WTC11 (cell line): ENCODE results near the gene PAF1.

Experiments
- TEAD4 ChIP-seq: sonication (generic); formaldehyde crosslinking; IDR thresholded peaks from 2 replicates; pipeline ENCODE4 v1.8.0; 2022; ENCODE audit warnings: mild to moderate bottlenecking, missing genetic modification reagents
- ZNF138 ChIP-seq: sonication (generic); formaldehyde crosslinking; conservative IDR thresholded peaks from 2 replicates; pipeline ENCODE4 v1.8.1; 2022; ENCODE audit warnings: mild to moderate bottlenecking, moderate library complexity, missing genetic modification reagents
- TF ChIP-seq, protein P1 (sequence below): sonication (generic); formaldehyde crosslinking; IDR thresholded peaks from 2 replicates; pipeline ENCODE4 v1.8.1; 2023; ENCODE audit warnings: mild to moderate bottlenecking, moderate library complexity, missing genetic modification reagents
- TF ChIP-seq, protein P2 (sequence below): fragments of 200-600 bp; IDR thresholded peaks from 2 replicates; pipeline ENCODE4 v1.8.0; 2022; ENCODE audit warnings: antibody characterized with exemption

DNA sequence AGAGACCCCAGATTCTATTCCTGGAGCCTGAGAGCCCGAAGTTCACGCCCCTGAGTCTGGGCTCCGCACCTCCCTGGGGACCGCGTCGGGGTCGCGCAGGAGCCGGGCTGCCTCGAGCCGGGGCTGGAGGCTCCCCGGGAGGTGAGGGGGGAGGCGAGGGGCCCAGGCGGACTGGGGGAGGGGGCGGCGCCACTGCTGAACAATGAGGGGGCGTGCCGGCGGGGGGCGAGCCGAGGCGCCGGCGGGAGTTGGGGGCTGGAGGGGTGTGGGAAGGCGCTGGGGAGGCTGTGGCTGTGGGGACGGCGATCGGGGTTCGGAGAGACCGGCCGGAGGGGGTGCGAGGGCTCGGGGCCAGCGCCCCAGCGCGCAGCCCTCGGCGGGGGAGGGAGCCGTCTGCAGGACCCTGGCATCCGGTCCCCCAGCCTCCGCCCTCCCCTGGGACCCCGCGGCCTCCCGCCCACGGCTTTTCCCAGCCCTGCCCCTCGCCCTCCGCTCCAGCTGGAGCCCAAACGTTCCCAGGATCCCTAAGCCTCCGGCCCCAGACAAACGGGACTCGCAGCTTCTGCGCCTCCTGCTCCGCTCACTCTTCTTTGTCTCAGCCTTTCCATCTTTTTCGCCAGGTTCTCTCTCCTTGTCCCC, 22.5 kb upstream of the PAF1 start:
- TF ChIP-seq, protein P1, sequence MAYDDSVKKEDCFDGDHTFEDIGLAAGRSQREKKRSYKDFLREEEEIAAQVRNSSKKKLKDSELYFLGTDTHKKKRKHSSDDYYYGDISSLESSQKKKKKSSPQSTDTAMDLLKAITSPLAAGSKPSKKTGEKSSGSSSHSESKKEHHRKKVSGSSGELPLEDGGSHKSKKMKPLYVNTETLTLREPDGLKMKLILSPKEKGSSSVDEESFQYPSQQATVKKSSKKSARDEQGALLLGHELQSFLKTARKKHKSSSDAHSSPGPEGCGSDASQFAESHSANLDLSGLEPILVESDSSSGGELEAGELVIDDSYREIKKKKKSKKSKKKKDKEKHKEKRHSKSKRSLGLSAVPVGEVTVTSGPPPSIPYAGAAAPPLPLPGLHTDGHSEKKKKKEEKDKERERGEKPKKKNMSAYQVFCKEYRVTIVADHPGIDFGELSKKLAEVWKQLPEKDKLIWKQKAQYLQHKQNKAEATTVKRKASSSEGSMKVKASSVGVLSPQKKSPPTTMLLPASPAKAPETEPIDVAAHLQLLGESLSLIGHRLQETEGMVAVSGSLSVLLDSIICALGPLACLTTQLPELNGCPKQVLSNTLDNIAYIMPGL (CRISPR knock-in tag): peak; percentile 2; the same call in 1 of the 2 replicates
- TF ChIP-seq ZNF138 (CRISPR knock-in tag) (no peak), TEAD4 (no peak)
- TF ChIP-seq, protein P2, sequence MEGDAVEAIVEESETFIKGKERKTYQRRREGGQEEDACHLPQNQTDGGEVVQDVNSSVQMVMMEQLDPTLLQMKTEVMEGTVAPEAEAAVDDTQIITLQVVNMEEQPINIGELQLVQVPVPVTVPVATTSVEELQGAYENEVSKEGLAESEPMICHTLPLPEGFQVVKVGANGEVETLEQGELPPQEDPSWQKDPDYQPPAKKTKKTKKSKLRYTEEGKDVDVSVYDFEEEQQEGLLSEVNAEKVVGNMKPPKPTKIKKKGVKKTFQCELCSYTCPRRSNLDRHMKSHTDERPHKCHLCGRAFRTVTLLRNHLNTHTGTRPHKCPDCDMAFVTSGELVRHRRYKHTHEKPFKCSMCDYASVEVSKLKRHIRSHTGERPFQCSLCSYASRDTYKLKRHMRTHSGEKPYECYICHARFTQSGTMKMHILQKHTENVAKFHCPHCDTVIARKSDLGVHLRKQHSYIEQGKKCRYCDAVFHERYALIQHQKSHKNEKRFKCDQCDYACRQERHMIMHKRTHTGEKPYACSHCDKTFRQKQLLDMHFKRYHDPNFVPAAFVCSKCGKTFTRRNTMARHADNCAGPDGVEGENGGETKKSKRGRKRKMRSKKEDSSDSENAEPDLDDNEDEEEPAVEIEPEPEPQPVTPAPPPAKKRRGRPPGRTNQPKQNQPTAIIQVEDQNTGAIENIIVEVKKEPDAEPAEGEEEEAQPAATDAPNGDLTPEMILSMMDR: no peak
